HG02852 (cell line): ENCODE measurements around the gene C10orf143.
"Not testable (repeated sequence)": the region's sequence is repeated elsewhere in the genome, so short reads cannot be mapped to it uniquely, and the experiment has no call there.

ENCODE experiments used
- ATAC-seq: cut with Tn5 transposase; IDR thresholded peaks from one replicate; pipeline ENCODE4 v1.9.1; 2021; ENCODE audit warnings: mild to moderate bottlenecking, moderate library complexity; ENCODE audit not compliant: unreplicated experiment

The C10orf143 gene

GRCh38 chr10:130110246-130111112 is at the start of gene C10orf143:
Gene C10orf143, minus strand, starts transcription at chr10:130110830. Its CDS starts 58 bp downstream, at chr10:130110772.
- peak; percentile 81 for ATAC-seq

- no peak for ATAC-seq
Measured at GRCh38 chr10:130159192-130159794, 48.7 kb upstream of the C10orf143 start.

- ATAC-seq = no peak
Measured at GRCh38 chr10:130146042-130146441, 35.4 kb upstream of the C10orf143 start.

GRCh38 chr10:130141878-130142277 is 31.2 kb upstream of the C10orf143 start:
- peak; percentile 76 for ATAC-seq

- peak; percentile 32 for ATAC-seq
Measured at GRCh38 chr10:130141460-130141859, 30.8 kb upstream of the C10orf143 start.

GRCh38 chr10:130141038-130141437 is 30.4 kb upstream of the C10orf143 start:
- no peak for ATAC-seq

GRCh38 chr10:130140425-130140824 is 29.8 kb upstream of the C10orf143 start:
- ATAC-seq = no peak

GRCh38 chr10:130138479-130138866 is 27.8 kb upstream of the C10orf143 start:
- no peak for ATAC-seq

- no peak for ATAC-seq
Measured at GRCh38 chr10:130137659-130138478, 27.2 kb upstream of the C10orf143 start.

GRCh38 chr10:130137090-130137448 is 26.4 kb upstream of the C10orf143 start:
- no peak for ATAC-seq

- ATAC-seq = peak; percentile 85
Measured at GRCh38 chr10:130136226-130137089, 25.8 kb upstream of the C10orf143 start, which contains the start of gene GLRX3. Gene GLRX3, plus strand, starts transcription at chr10:130136391. Its CDS starts 30 bp downstream, at chr10:130136421.

GRCh38 chr10:130135676-130136225 is 25.1 kb upstream of the C10orf143 start:
- peak; percentile 17 for ATAC-seq

- no peak for ATAC-seq
Measured at GRCh38 chr10:130128922-130129321, 18.3 kb upstream of the C10orf143 start.

GRCh38 chr10:130128062-130128781 is 17.6 kb upstream of the C10orf143 start:
- no peak for ATAC-seq

GRCh38 chr10:130127364-130128061 is 16.9 kb upstream of the C10orf143 start:
- ATAC-seq = peak; percentile 93

- no peak for ATAC-seq
Measured at GRCh38 chr10:130121486-130122079, 11.0 kb upstream of the C10orf143 start.

GRCh38 chr10:130117535-130117934 is 6.9 kb upstream of the C10orf143 start:
- ATAC-seq = not testable (repeated sequence)

GRCh38 chr10:130116942-130117341 is 6.3 kb upstream of the C10orf143 start:
- ATAC-seq = not testable (repeated sequence)
